ENCODE measurements around the gene PAPSS2.

GRCh38 chr10:87664276-87664701 is 4.6 kb downstream of the PAPSS2 start:
- TF ChIP-seq CTCF (IDR thresholded peaks at IDR 0.05; ENCODE audit: low read depth, low read length, missing input control), result no peak
- peak in 1 of 2 donors; percentile 83 for TF ChIP-seq JUND (IDR thresholded peaks at IDR 0.05)

Data from liver (tissue), 3 donors.